Hepatocyte (in vitro differentiated cells): Measurements from ENCODE around the gene CORIN. TPM values are rescaled to one million over a fixed set of nuclear protein-coding genes. Genes with fewer than 3 reads are reported as not detected.

Experiments
- DNase-seq: peaks from one replicate; pipeline ENCODE4 v3.0.0-alpha.2; 2016; ENCODE audit warnings: low spot score
- H2AFZ ChIP-seq: fragments of 200-600 bp; sonication (generic); 2 replicates; pipeline ENCODE4 v1.6.0; 2016; ENCODE audit warnings: antibody characterized with exemption, mild to moderate bottlenecking
- H3K27ac ChIP-seq: fragments of 200-600 bp; sonication (generic); 2 replicates; pipeline ENCODE4 v1.5.1; 2016; ENCODE audit warnings: mild to moderate bottlenecking
- H3K27me3 ChIP-seq: fragments of 200-600 bp; sonication (generic); 2 replicates; pipeline ENCODE4 v1.6.1; 2016
- H3K36me3 ChIP-seq: fragments of 200-600 bp; sonication (generic); replicated peaks from 2 replicates; pipeline ENCODE4 v1.5.1; 2016; ENCODE audit warnings: low read depth; ENCODE audit not compliant: insufficient read depth
- H3K4me1 ChIP-seq: fragments of 200-600 bp; sonication (generic); 2 replicates; pipeline ENCODE4 v1.5.1; 2016; ENCODE audit warnings: mild to moderate bottlenecking, moderate library complexity; ENCODE audit not compliant: insufficient read depth
- H3K4me2 ChIP-seq: fragments of 200-600 bp; sonication (generic); 2 replicates; pipeline ENCODE4 v1.6.0; 2016
- H3K4me3 ChIP-seq: fragments of 200-600 bp; sonication (generic); 2 replicates; pipeline ENCODE4 v1.5.1; 2016; ENCODE audit warnings: mild to moderate bottlenecking
- H3K79me2 ChIP-seq: fragments of 200-600 bp; sonication (generic); 2 replicates; pipeline ENCODE4 v1.6.0; 2017; ENCODE audit warnings: mild to moderate bottlenecking
- H3K9me2 ChIP-seq: fragments of 200-600 bp; sonication (generic); replicated peaks from 2 replicates; pipeline ENCODE4 v1.6.0; 2017; ENCODE audit warnings: mild to moderate bottlenecking; ENCODE audit not compliant: insufficient read depth
- H3K9me3 ChIP-seq: fragments of 200-600 bp; sonication (generic); 2 replicates; pipeline ENCODE4 v1.5.1; 2016; ENCODE audit warnings: low read depth, mild to moderate bottlenecking
- H4K20me1 ChIP-seq: fragments of 200-600 bp; sonication (generic); 2 replicates; pipeline ENCODE4 v1.6.0; 2016; ENCODE audit warnings: mild to moderate bottlenecking; ENCODE audit not compliant: insufficient read depth, poor library complexity, severe bottlenecking
- EZH2 ChIP-seq: fragments of 200-600 bp; sonication (generic); IDR thresholded peaks from 2 replicates; pipeline ENCODE4 v1.6.1; 2016; ENCODE audit warnings: antibody characterized with exemption, mild to moderate bottlenecking, borderline replicate concordance
- EZH2phosphoT487 ChIP-seq: fragments of 200-600 bp; sonication (generic); IDR thresholded peaks from one replicate; pipeline ENCODE4 v1.6.1; 2018; ENCODE audit warnings: antibody characterized with exemption, mild to moderate bottlenecking, low read depth, moderate library complexity; ENCODE audit not compliant: unreplicated experiment, severe bottlenecking
- WGBS: methylation state at CpG from one replicate; pipeline ENCODE4 v1.1.6; 2016; ENCODE audit warnings: low lambda C conversion rate; ENCODE audit errors: missing lambda C conversion rate; 5-methylcytosine and 5-hydroxymethylcytosine counted together
- polyA plus RNA-seq: library from polyadenylated mRNA; unstranded; fragments of >200 nt; fragmentation: Nextera tagmentation; extraction: Ambion mirVana; gene quantifications from 2 replicates; pipeline ENCODE4 v1.2.1, GENCODE V29; 2016
- total RNA-seq: library from RNA; depleted of rRNA; stranded (reverse); fragments of >200 nt; gene quantifications from 2 replicates; pipeline ENCODE4 v1.2.3, GENCODE V29; 2014
- TF ChIP-seq, protein P1 (sequence below): fragments of 200-600 bp; sonication (generic); IDR thresholded peaks from 2 replicates; pipeline ENCODE4 v1.5.1; 2016; ENCODE audit warnings: antibody characterized with exemption, mild to moderate bottlenecking; ENCODE audit not compliant: poor library complexity

The CORIN gene
- total and polyA plus RNA-seq, 2 experiments from 2014 or later: 0.13 to 0.40 TPM

DNA sequence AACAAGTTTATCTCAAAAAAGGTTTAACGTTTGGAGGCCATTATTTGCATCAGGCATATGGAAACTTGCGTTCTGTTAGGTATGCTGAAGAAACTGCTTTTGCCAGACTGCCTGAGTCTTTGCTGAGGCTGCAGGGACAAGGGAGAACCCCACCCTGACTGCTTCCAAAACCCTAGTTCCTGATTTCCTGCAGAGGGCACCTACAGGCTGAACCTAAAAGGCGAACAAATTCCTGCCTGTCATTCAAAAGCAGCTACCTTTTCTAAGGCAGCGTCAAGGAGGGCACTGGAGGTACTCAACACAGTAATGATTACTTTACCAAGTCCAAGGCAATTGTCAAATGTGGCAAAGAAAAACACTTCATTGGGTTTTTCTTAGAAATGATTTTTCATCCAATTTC lies 578 bp upstream of the CORIN start:
- WGBS: 45% methylated on average over 4 of the region's 4 CpGs
- TF ChIP-seq EZH2: no peak
- TF ChIP-seq, protein P1, sequence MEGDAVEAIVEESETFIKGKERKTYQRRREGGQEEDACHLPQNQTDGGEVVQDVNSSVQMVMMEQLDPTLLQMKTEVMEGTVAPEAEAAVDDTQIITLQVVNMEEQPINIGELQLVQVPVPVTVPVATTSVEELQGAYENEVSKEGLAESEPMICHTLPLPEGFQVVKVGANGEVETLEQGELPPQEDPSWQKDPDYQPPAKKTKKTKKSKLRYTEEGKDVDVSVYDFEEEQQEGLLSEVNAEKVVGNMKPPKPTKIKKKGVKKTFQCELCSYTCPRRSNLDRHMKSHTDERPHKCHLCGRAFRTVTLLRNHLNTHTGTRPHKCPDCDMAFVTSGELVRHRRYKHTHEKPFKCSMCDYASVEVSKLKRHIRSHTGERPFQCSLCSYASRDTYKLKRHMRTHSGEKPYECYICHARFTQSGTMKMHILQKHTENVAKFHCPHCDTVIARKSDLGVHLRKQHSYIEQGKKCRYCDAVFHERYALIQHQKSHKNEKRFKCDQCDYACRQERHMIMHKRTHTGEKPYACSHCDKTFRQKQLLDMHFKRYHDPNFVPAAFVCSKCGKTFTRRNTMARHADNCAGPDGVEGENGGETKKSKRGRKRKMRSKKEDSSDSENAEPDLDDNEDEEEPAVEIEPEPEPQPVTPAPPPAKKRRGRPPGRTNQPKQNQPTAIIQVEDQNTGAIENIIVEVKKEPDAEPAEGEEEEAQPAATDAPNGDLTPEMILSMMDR: no peak
- no peak for TF ChIP-seq EZH2phosphoT487
- Histone ChIP-seq H3K27me3 (no peaks in the 10 kb centered on the region), H3K9me2 (no peaks in the 10 kb centered on the region), H3K27ac (no peak overlapping the region), H3K9me3 (no peaks in the 10 kb centered on the region), H3K4me2 (peak overlapping the region; percentile 99), H3K79me2 (no peaks in the 10 kb centered on the region), H3K4me1 (peaks cover 13% of the 10 kb centered on the region), H3K4me3 (peak overlapping the region; percentile 71), H3K36me3 (no peaks in the 10 kb centered on the region), H4K20me1 (no peaks in the 10 kb centered on the region), H2AFZ (no peak overlapping the region)
- DNase-seq: no peak

DNA sequence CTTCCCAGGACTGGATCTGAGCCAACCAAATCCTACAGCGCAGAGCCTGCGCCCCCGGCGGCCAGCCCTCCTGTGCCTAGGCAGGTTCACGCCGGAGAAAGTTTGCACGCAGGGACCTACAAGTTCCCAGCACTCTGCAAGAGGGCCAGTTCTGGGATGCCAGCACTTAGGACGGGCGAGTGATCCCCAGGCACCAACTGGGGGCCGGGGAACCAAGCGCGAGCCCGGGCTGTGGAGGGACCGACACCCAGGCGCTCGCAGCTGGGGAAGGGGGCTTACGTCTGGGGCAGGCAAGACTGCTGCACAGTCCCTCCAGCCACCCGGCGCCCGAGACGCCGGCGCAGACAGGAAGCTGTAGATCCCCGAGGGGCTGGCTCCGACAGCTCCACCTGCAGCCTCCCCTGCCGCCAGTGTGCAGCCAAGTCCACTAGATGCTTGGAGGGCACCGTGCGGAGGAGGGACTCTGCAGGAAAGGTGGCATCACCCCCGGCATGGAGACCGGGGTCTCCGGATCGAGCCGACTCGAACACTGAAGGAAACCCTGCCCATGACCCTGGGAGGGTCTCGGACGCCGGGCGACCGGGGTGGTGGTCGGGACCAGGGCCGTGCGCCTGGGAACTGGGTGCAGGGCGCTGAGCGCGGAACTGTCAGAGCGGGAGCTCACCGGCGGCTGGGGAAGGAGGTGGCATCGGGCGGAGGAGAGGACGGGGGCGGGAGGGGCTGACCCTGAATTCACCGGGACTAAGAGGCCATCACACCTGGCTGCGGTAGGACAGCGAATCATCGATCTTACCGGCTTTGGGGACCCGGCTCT lies 566 bp downstream of the CORIN start:
- H3K36me3 ChIP-seq: no peaks in the 10 kb centered on the region
- H3K4me3 ChIP-seq: peak overlapping the region; percentile 71
- H3K27ac ChIP-seq: no peak overlapping the region
- H4K20me1 ChIP-seq: no peaks in the 10 kb centered on the region
- peaks cover 13% of the 10 kb centered on the region for H3K4me1 ChIP-seq
- H3K4me2 ChIP-seq: peak overlapping the region; percentile 99
- H3K9me2 ChIP-seq: no peaks in the 10 kb centered on the region
- WGBS: 1% methylated on average over 46 of the region's 58 CpGs
- H2AFZ ChIP-seq: peak overlapping the region; percentile 50
- TF ChIP-seq, protein P1: no peak
- no peak for TF ChIP-seq EZH2phosphoT487
- no peak for TF ChIP-seq EZH2
- peaks cover 8% of the 10 kb centered on the region for H3K9me3 ChIP-seq
- no peaks in the 10 kb centered on the region for H3K27me3 ChIP-seq
- DNase-seq: peak; percentile 75
- no peaks in the 10 kb centered on the region for H3K79me2 ChIP-seq

DNA sequence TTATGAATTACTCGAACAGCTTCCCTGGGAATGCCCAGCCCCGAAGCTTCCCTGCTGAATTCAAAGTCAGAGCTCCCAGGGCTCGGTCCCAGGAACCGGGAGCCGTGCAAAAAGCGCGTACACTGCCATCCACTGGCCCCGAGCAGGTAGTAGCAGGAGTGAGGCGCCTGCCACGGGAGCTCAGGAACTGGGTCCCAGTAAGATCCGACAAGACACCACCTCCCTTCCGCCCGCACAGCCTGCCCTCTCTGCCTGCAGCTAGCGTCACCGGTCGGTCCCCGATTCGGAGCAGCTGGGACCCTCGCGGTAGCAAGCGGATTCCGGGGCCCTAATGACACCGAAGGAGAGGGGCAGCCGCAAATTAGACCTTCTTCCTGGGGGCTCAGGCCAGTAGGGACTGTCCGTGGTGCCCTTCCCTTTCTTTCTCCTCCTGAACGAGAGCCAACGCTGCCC lies 1.2 kb downstream of the CORIN start:
- H3K4me2 ChIP-seq: peak overlapping the region; percentile 99
- DNase-seq: peak; percentile 91
- TF ChIP-seq, protein P1: peak; percentile 80
- no peak for TF ChIP-seq EZH2phosphoT487
- TF ChIP-seq EZH2: no peak
- H3K79me2 ChIP-seq: no peaks in the 10 kb centered on the region
- WGBS: under 1% methylated on average over 27 of the region's 27 CpGs
- no peaks in the 10 kb centered on the region for H3K27me3 ChIP-seq
- H3K4me1 ChIP-seq: peaks cover 13% of the 10 kb centered on the region
- H3K27ac ChIP-seq: no peak overlapping the region
- H3K9me2 ChIP-seq: no peaks in the 10 kb centered on the region
- peak overlapping the region; percentile 71 for H3K4me3 ChIP-seq
- peak overlapping the region; percentile 50 for H2AFZ ChIP-seq
- H3K36me3 ChIP-seq: no peaks in the 10 kb centered on the region
- H4K20me1 ChIP-seq: no peaks in the 10 kb centered on the region
- H3K9me3 ChIP-seq: peaks cover 8% of the 10 kb centered on the region
